ENCODE measurements around the gene GFAP.

The GFAP gene

GRCh38 chr17:44926821-44927525, 11.7 kb upstream of the GFAP start:
- in situ Hi-C loops (cut with MboI; ENCODE audit: low sequenced_read_pairs, unreplicated experiment): loop anchor here (10.0 kb wide), 1 partner anchor 98 kb away; no protein-coding TSS in a partner anchor
- no peak for DNase-seq (ENCODE audit: low spot score)
- TF ChIP-seq CTCF (IDR thresholded peaks at IDR 0.05; ENCODE audit: borderline replicate concordance, control extremely low read depth, extremely low read depth, insufficient read depth, missing control alignments): no peak

DNA sequence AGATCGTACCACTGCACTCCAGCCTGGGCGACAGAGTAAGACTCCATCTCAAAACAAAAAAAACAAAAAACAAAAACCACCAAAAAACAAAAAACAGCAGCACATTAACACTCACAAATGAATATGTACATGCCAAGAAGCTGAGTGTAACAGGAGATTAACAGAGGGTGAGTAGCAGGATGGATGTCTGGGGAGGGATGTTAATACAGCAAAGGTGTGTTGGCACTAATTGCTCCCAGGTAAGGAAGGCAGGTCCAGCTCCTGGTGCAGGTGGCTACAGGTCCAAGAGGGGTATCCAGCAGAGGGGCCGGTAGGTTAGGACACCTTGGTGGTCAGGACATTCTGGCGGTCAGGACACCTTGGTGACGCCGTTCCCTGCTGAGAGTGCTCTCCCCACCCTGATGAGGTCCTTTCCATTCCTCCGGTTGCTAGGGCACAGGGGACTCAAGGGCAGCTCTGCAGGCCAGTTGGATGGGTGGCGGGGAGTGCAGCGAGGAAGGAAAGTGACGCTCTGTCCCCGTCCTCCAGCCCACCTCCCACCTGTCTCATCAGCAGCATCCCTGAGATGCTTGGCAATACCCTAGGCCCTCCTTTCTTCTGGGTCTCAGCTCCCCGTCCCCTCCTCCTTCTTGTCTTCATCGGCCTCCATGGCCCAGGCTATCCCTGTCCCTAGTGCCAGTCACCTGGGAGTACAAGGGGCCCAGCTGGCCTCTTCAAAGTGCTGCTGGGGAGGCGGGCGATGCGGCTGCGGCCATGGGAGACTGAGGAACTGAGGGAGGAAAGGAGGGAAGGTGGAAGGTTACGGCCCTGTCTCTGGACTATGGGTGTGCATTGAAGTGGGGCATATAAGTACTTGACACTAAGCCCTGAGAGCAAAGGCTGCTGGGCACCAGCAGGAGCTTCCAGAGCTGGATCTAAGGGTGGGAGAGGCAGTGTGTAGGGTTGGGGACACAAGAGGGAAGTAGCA, 10.7 kb upstream of the GFAP start:
- TF ChIP-seq CTCF (IDR thresholded peaks at IDR 0.05; ENCODE audit: borderline replicate concordance, control extremely low read depth, extremely low read depth, insufficient read depth, missing control alignments): no peak
- DNase-seq (ENCODE audit: low spot score): no peak
- in situ Hi-C loops (cut with MboI; ENCODE audit: low sequenced_read_pairs, unreplicated experiment): loop anchor here (10.0 kb wide), 1 partner anchor 99 kb away; no protein-coding TSS in a partner anchor

DNA sequence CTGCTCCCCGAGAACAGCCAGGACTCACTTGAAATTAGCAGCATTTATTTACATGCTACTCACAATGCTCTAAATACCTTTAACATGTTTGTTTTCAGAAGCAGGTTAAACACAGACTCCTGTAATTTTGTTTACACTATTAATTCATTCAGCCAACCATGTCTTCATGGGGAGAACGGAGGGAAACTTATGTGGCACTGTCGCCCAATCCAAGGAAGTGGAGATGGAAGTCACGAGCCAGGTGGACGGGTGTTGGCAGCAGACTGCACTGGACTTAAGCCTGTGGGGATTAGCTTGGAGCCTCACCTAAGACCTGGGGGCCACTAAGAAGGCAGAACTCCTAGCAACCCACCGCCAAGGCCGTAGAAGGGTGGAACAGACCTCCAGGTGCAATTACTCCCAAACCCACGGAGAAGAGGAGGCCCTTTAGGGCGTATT, 8.8 kb upstream of the GFAP start:
- in situ Hi-C loops (cut with MboI; ENCODE audit: low sequenced_read_pairs, unreplicated experiment): loop anchor here (10.0 kb wide), 1 partner anchor 101 kb away; no protein-coding TSS in a partner anchor
- TF ChIP-seq CTCF (IDR thresholded peaks at IDR 0.05; ENCODE audit: borderline replicate concordance, control extremely low read depth, extremely low read depth, insufficient read depth, missing control alignments): no peak
- DNase-seq (ENCODE audit: low spot score): no peak

- in situ Hi-C loops (cut with MboI; ENCODE audit: low sequenced_read_pairs, unreplicated experiment): loop anchor here (10.0 kb wide), 1 partner anchor 102 kb away; no protein-coding TSS in a partner anchor
- no peak for DNase-seq (ENCODE audit: low spot score)
- no peak for TF ChIP-seq CTCF (IDR thresholded peaks at IDR 0.05; ENCODE audit: borderline replicate concordance, control extremely low read depth, extremely low read depth, insufficient read depth, missing control alignments)
Measured at GRCh38 chr17:44922746-44923470, 7.6 kb upstream of the GFAP start.

DNA sequence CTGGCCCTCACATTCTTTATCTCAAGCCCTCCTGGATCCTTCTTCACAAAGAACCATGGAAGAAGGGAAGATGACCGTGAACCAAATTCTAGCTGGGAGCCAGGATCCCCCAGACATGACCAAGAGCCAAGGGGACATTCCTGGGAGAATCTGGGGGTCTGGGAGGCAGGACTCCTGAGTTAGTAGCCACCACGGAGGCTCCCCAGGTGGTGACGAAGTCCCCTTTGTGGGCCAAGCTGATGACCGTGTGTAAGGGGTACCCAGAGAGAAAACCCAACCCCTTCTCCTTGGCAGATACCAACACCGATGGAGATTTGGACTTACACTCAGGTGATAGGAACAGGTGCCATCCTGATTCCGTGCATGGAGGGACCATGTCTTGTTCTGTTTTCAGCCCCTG, 6.8 kb upstream of the GFAP start:
- in situ Hi-C loops (cut with MboI; ENCODE audit: low sequenced_read_pairs, unreplicated experiment): loop anchor here (10.0 kb wide), 1 partner anchor 103 kb away; no protein-coding TSS in a partner anchor
- DNase-seq (ENCODE audit: low spot score): no peak
- TF ChIP-seq CTCF (IDR thresholded peaks at IDR 0.05; ENCODE audit: borderline replicate concordance, control extremely low read depth, extremely low read depth, insufficient read depth, missing control alignments): no peak

All from GM13976 (cell line).